HepG2 (cell line): ENCODE data around the gene SPAG4. TPM values are rescaled to one million over a fixed set of nuclear protein-coding genes. Genes with fewer than 3 reads are reported as not detected.

Source experiments
- ARID5B ChIP-seq: IDR thresholded peaks from 2 replicates; pipeline ENCODE4 v1.4.0; 2020; ENCODE audit warnings: mild to moderate bottlenecking, missing genetic modification reagents
- BORCS8-MEF2B ChIP-seq: sonication (generic); formaldehyde crosslinking; IDR thresholded peaks from 2 replicates; pipeline ENCODE4 v1.8.0; 2022; ENCODE audit warnings: mild to moderate bottlenecking, missing genetic modification reagents
- CEBPG ChIP-seq: IDR thresholded peaks from 2 replicates; pipeline ENCODE4 v1.6.1; 2016
- CTCF ChIP-seq: sonication (generic); formaldehyde crosslinking; IDR thresholded peaks from 2 replicates; pipeline ENCODE4 v1.5.0; 2020; ENCODE audit warnings: mild to moderate bottlenecking, missing genetic modification reagents, moderate library complexity
- HNRNPL ChIP-seq: fragments of 200-400 bp; formaldehyde crosslinking; IDR thresholded peaks from 2 replicates; pipeline ENCODE4 v1.6.1; 2017; ENCODE audit warnings: mild to moderate bottlenecking, low read depth, low read length
- HOXA3 ChIP-seq: sonication (generic); formaldehyde crosslinking; IDR thresholded peaks from 2 replicates; pipeline ENCODE4 v1.5.0; 2020; ENCODE audit warnings: missing genetic modification reagents
- HOXA9 ChIP-seq: sonication (generic); formaldehyde crosslinking; IDR thresholded peaks from 2 replicates; pipeline ENCODE4 v1.8.1; 2022; ENCODE audit warnings: missing genetic modification reagents, mild to moderate bottlenecking, moderate library complexity, borderline replicate concordance
- JUN ChIP-seq: sonication (generic); formaldehyde crosslinking; IDR thresholded peaks from 2 replicates; pipeline ENCODE4 v1.4.0; 2020; ENCODE audit warnings: mild to moderate bottlenecking, missing genetic modification reagents
- MED1 ChIP-seq: sonication (generic); formaldehyde crosslinking; IDR thresholded peaks from 2 replicates; pipeline ENCODE4 v1.4.0; 2020; ENCODE audit warnings: missing genetic modification reagents
- NFKB2 ChIP-seq: sonication (generic); formaldehyde crosslinking; IDR thresholded peaks from 2 replicates; pipeline ENCODE4 v1.4.0; 2020; ENCODE audit warnings: missing genetic modification reagents, borderline replicate concordance
- NFRKB ChIP-seq: fragments of 450-650 bp; IDR thresholded peaks from 2 replicates; pipeline ENCODE4 v1.6.1; 2017
- TRIM24 ChIP-seq: sonication (generic); formaldehyde crosslinking; IDR thresholded peaks from 2 replicates; pipeline ENCODE4 v1.8.0; 2022; ENCODE audit warnings: mild to moderate bottlenecking, missing genetic modification reagents
- XRCC5 ChIP-seq: fragments of 200-400 bp; formaldehyde crosslinking; optimal IDR thresholded peaks from 2 replicates; pipeline ENCODE3; 2017; ENCODE audit warnings: mild to moderate bottlenecking, low read length
- ZBTB21 ChIP-seq: sonication (generic); formaldehyde crosslinking; IDR thresholded peaks from 2 replicates; pipeline ENCODE4 v1.4.0; 2020; ENCODE audit warnings: missing genetic modification reagents
- ZFP41 ChIP-seq: sonication (generic); formaldehyde crosslinking; IDR thresholded peaks from 2 replicates; pipeline ENCODE4 v1.4.0; 2020; ENCODE audit warnings: mild to moderate bottlenecking, missing genetic modification reagents, borderline replicate concordance
- ZNF30 ChIP-seq: sonication (generic); formaldehyde crosslinking; IDR thresholded peaks from 2 replicates; pipeline ENCODE4 v1.5.0; 2020; ENCODE audit warnings: mild to moderate bottlenecking, missing genetic modification reagents
- ZNF317 ChIP-seq: sonication (generic); formaldehyde crosslinking; IDR thresholded peaks from 2 replicates; pipeline ENCODE4 v1.5.0; 2020; ENCODE audit warnings: mild to moderate bottlenecking, missing genetic modification reagents
- ZNF335 ChIP-seq: sonication (generic); formaldehyde crosslinking; IDR thresholded peaks from 2 replicates; pipeline ENCODE4 v1.4.0; 2020; ENCODE audit warnings: missing genetic modification reagents
- ZNF572 ChIP-seq: sonication (generic); formaldehyde crosslinking; IDR thresholded peaks from 2 replicates; pipeline ENCODE4 v1.5.1; 2020; ENCODE audit warnings: mild to moderate bottlenecking, missing genetic modification reagents
- polyA plus RNA-seq, 8 experiments: library from polyadenylated mRNA; depleted of rRNA in 3 of 8; stranded (reverse) in 7 of 8; unstranded in 1 of 8; fragments of >200 nt; fragmentation: Illumina TruSeq in 4 of 8; extraction: Trizol in 4 of 8; gene quantifications; 2 replicates each; pipeline versions ENCODE4 v1.2.1 to v1.2.3, GENCODE V29; 2011 to 2016; ENCODE audit warnings: low read depth in 4 of 8, missing spikeins in 1 of 8, mixed read lengths in 1 of 8; ENCODE audit not compliant: insufficient read depth in 1 of 8
- total RNA-seq, 5 experiments: library from RNA; depleted of rRNA; stranded (reverse); fragments of >200 nt; fragmentation: Illumina TruSeq; extraction: Trizol; gene quantifications; 2 replicates each; pipeline ENCODE4 v1.2.3, GENCODE V29; 2016; ENCODE audit warnings: low read depth in 1 of 5
- TF ChIP-seq, protein P1 (sequence below): sonication (generic); formaldehyde crosslinking; IDR thresholded peaks from 2 replicates; pipeline ENCODE4 v1.8.1; 2023; ENCODE audit warnings: missing genetic modification reagents, mild to moderate bottlenecking, borderline replicate concordance
- TF ChIP-seq, protein P2 (sequence below): sonication (generic); formaldehyde crosslinking; IDR thresholded peaks from 2 replicates; pipeline ENCODE4 v1.4.0; 2020; ENCODE audit warnings: mild to moderate bottlenecking, missing genetic modification reagents
- TF ChIP-seq, protein P3 (sequence below): IDR thresholded peaks from 2 replicates; pipeline ENCODE4 v1.6.1; 2016; ENCODE audit warnings: missing compliant biosample characterization, missing genetic modification reagents, borderline replicate concordance

Gene SPAG4
- total and polyA plus RNA-seq, 2 of the 13 experiments (the other 11 are each of a cell fraction or from before 2014, with no cell fraction given) = 5.8 to 137 TPM

GRCh38 chr20:35568645-35569044 lies 47.0 kb upstream of the SPAG4 start (continued):
- TF ChIP-seq, protein P1, sequence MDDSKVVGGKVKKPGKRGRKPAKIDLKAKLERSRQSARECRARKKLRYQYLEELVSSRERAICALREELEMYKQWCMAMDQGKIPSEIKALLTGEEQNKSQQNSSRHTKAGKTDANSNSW = no peak
- TF ChIP-seq ZNF572 (CRISPR knock-in tag) = no peak
- no peak for TF ChIP-seq HOXA3 (CRISPR knock-in tag)
- TF ChIP-seq TRIM24 = no peak
- TF ChIP-seq ARID5B (CRISPR knock-in tag) = 0 out of 2 replicates have a peak, but pooled peaks have one; percentile 14
- no peak for TF ChIP-seq ZNF335 (CRISPR knock-in tag)
- TF ChIP-seq CTCF (CRISPR knock-in tag) = peak; percentile 82
- TF ChIP-seq, protein P2, sequence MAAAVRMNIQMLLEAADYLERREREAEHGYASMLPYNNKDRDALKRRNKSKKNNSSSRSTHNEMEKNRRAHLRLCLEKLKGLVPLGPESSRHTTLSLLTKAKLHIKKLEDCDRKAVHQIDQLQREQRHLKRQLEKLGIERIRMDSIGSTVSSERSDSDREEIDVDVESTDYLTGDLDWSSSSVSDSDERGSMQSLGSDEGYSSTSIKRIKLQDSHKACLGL = no peak
- peak; percentile 80 for TF ChIP-seq XRCC5
- TF ChIP-seq, protein P3, sequence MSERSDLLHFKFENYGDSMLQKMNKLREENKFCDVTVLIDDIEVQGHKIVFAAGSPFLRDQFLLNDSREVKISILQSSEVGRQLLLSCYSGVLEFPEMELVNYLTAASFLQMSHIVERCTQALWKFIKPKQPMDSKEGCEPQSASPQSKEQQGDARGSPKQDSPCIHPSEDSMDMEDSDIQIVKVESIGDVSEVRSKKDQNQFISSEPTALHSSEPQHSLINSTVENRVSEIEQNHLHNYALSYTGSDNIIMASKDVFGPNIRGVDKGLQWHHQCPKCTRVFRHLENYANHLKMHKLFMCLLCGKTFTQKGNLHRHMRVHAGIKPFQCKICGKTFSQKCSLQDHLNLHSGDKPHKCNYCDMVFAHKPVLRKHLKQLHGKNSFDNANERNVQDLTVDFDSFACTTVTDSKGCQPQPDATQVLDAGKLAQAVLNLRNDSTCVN (CRISPR knock-in tag) = no peak
- no peak for TF ChIP-seq JUN
- TF ChIP-seq ZFP41 (CRISPR knock-in tag) = no peak
- TF ChIP-seq MED1 = no peak
- TF ChIP-seq CEBPG (CRISPR knock-in tag) = no peak
- TF ChIP-seq BORCS8-MEF2B (CRISPR knock-in tag) = no peak
- TF ChIP-seq ZNF30 (CRISPR knock-in tag) = no peak
- TF ChIP-seq NFKB2 (CRISPR knock-in tag) = no peak
- TF ChIP-seq ZBTB21 (CRISPR knock-in tag) = 0 out of 2 replicates have a peak, but pooled peaks have one; percentile 48
- TF ChIP-seq HNRNPL = no peak
- TF ChIP-seq NFRKB = no peak
- 0 out of 2 replicates have a peak, but pooled peaks have one; percentile 34 for TF ChIP-seq ZNF317 (CRISPR knock-in tag)
- TF ChIP-seq HOXA9 (CRISPR knock-in tag) = no peak
